Measurements from ENCODE around the gene BRD3OS.

DNA sequence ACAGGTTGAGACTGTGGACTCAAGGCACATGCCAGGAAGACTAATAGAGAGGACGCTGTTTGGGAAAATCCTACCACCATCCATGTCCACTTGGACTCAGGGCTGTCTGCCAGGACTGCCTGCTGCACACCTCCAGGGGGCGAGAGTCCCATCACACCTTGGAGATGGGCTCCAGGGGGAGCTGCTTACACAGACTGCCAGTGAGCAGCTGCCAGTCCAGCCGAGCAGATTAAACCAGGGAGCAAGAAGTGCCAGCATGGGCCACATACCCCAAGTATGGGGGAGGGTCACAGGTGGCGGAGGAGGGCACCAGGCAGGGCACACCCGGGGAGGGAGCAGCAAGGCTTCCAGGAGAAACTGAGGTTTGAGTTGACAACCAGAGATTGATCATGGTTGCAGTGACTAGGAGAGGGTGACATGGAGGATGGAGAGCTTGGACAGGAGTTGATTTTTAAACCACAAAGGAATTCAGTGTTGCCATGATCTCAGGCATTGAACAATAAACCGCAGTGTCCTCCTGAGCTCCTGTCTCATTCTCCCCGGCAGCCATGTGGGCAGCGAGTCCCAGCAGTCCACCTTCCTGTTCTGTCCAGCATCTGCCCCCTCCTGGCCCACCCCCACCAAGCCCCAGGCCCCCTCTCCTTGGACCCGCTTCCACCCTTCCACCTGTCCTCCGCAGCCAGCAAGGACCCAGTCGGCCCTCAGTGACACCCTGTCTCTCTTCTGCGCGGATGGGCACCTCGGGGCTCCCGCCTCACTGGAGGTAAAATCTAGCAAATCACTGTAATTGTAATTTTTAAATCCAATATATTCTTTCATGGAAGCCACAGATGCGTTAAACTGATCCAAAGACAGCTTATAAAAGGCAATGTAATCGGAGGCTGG, 30.0 kb upstream of the BRD3OS start:
- TF ChIP-seq, protein P1, sequence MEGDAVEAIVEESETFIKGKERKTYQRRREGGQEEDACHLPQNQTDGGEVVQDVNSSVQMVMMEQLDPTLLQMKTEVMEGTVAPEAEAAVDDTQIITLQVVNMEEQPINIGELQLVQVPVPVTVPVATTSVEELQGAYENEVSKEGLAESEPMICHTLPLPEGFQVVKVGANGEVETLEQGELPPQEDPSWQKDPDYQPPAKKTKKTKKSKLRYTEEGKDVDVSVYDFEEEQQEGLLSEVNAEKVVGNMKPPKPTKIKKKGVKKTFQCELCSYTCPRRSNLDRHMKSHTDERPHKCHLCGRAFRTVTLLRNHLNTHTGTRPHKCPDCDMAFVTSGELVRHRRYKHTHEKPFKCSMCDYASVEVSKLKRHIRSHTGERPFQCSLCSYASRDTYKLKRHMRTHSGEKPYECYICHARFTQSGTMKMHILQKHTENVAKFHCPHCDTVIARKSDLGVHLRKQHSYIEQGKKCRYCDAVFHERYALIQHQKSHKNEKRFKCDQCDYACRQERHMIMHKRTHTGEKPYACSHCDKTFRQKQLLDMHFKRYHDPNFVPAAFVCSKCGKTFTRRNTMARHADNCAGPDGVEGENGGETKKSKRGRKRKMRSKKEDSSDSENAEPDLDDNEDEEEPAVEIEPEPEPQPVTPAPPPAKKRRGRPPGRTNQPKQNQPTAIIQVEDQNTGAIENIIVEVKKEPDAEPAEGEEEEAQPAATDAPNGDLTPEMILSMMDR (IDR thresholded peaks at IDR 0.05), result no peak
- no peak for TF ChIP-seq POLR2A (IDR thresholded peaks at IDR 0.05)

All from adrenal gland (tissue), 5 donors.